GM12874 (cell line): ENCODE results near the gene TWIST1.

ENCODE experiments used
- TF ChIP-seq, protein P1 (sequence below): IDR thresholded peaks from 2 replicates; pipeline ENCODE4 v1.5.1; 2011; ENCODE audit warnings: low read depth, mild to moderate bottlenecking, control low read depth, low read length, moderate library complexity; ENCODE audit not compliant: insufficient read depth

The TWIST1 gene

DNA sequence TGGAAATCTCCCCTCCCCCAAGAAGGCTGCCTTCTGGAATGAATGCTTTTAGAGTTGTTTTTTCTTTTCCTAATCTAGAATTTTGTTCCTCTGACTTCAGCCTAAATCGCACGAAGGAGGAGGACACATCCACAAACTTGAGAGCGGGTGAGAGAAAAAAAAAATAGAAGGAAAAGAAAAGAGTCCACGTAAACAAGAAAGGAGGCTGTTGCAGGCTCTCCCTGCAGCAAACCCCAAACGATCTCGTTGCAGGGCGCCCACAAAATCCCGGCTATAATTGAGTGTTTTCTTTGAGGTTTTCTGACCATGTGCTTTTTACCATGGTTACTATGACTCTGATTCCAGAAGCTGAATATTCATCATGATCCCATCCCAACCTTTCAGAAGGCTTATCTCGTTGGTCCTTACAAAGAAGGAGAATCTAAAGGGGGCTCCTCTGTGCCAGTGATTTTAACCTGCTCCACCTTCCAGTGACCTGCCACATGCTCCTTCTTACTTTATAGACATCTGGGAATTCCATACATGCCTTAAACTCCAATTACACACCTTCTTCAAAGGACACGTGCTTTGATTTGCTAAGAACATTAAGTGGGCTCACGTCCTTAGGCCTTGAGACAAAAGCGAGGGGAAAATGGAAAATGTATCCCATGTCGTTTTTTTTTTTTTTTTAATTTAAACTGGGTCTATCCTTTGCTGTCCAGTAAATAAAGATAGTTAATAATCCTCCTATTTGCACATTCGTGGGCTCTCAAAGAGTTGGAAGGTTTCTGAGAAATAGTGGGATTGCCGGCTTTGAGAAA is 5.8 kb downstream of the TWIST1 start:
- TF ChIP-seq, protein P1, sequence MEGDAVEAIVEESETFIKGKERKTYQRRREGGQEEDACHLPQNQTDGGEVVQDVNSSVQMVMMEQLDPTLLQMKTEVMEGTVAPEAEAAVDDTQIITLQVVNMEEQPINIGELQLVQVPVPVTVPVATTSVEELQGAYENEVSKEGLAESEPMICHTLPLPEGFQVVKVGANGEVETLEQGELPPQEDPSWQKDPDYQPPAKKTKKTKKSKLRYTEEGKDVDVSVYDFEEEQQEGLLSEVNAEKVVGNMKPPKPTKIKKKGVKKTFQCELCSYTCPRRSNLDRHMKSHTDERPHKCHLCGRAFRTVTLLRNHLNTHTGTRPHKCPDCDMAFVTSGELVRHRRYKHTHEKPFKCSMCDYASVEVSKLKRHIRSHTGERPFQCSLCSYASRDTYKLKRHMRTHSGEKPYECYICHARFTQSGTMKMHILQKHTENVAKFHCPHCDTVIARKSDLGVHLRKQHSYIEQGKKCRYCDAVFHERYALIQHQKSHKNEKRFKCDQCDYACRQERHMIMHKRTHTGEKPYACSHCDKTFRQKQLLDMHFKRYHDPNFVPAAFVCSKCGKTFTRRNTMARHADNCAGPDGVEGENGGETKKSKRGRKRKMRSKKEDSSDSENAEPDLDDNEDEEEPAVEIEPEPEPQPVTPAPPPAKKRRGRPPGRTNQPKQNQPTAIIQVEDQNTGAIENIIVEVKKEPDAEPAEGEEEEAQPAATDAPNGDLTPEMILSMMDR = no peak

DNA sequence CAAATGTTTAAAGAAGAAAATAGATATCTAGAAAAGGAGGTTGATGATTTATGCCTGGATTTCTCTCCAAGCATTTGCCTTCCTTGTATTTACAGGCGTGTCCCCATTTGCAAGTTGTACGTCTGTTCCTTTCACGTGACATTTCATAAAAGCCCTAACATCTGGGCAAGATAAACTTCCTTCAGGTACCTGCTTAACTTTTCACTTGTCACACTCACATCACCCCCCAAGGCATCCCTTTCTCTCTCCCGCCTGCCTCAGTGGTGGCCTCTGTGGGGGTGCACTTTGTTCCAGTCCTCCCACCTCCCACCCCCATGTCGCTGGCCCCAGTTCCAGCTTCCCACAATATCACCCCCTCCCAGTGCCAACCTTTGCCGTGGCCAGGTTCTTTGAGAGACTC is 6.7 kb downstream of the TWIST1 start:
- TF ChIP-seq, protein P1 = no peak

DNA sequence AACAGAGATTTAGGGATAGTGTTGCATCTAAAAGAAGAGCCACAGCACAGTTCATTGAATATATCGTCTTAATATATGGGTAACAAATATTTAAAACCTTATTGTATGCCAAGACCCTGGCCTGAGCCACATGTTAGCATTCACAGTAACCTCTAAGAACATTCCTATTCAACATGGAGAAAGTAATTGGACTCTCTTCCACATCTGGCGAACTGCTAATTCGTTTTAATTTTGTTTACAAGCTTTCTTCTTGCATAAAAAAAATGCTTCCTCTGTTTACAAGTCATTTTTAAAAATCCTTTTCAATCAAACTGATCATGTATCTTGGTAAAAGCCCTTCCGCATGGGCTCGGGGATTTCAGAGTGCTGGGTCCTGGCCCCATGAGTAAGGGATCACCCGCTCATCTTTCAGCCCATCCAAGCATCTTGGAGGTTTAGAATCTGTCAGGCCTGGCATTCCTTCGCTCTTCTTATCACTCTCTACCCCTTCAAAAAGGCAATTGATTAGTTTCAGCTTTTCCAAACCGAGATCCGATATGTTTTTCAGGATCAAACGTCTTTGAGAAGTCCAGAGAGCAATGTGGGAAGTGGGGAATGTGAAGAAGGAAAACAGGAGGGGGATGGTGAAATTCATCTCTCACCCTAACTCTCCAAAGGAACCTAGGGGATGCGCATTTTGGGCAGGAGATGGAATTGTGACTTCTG is 7.3 kb downstream of the TWIST1 start:
- TF ChIP-seq, protein P1 = no peak

DNA sequence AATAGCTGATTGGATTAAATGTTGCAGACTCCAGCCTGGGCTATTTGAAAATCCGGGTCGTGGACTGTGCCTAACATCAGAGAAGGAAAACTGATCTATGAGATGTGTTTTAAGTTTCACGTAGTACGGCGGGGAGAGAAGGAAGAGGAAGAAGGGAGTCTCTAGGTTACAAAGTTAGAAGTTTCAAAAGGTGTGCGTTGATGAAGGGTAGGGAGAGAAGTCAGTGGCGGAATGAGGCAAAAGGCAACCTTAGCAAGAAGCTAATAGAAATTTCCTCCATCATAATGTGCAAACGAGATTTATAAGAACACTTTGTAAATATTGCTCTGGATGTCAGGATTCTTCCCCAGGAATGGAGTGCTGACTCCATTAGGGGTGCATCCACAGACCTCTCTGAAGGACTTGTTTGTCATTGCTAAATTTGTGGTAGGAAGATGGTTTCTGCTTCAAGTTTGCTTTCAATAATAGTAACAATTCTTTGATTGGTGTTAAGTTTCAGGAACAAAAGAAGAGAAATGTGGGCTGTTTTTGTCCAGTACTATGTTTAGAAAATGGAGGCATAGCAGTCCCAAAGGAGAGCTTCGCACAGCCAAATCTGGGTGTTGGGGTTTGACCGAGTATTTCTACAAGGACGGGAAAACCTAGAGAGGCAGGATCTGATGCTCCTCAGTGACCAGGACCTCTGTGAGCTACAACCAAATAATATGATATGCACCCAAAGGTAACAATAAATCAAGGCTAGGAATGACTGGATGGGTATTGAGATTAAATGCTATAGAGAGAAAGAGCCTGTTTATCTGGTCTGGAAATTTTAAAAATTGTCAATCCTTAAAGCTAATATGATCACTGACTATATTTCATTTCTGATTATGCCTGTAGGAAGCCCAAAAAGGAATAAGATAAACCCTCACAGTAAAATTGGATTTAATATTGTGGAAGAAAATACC is 8.2 kb downstream of the TWIST1 start:
- TF ChIP-seq, protein P1 = no peak

DNA sequence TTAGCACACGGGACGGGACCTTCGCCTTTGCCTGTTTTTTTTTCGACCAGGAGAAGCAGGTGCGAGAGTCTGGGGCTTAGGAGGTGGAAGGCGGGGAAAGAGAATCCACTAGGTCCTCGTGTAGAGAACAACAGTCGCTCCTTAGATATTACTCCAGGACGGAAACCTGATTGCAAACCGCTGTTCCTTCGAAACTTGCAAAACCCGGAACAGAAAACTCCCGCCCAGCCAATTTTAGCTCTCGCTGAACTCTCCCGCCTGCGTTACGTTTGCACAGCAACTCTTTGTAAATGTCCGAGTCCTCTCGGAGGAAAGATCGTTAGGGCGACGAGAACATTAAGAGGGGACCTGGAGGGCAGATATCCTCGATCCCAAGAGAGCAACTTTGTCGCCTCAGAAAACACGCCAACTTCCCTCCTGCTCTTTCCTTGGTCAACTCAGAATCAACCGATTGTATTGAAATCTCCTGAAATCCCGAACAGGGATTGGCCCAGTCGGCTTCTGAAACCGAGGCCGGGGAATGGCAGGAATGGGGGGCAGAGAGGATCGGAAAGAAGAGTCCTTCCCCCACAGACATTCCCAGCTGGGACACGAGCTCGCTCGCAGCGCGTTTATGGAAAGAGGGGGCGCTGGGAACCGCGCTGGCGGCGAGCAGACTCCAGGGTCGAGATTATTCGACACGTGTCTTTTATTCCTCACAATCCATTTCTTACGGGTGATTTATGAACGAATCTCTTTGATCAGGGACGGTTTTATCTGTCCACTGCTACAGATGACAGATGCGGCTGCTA is 9.9 kb downstream of the TWIST1 start:
- TF ChIP-seq, protein P1 = no peak

DNA sequence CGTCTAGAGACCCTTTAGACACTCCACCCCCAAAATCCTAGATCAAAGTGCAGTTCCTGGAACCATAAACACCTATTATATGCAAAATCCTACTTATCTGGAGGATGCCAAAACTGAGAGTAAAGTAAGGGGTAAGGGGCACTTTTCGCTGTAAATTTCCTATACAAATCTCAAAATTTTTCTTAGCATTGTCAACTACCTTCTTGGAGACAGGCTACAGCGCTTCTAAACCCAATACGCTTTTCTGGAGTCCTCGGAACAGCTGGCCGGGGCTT is 10.4 kb downstream of the TWIST1 start:
- TF ChIP-seq, protein P1 = no peak
